Ishikawa (cell line): ENCODE measurements around the gene RPL15.

Experiments used
- CREB1 ChIP-seq: IDR thresholded peaks from 2 replicates; pipeline ENCODE4 v1.6.1; 2012; ENCODE audit warnings: low read depth
- EGR1 ChIP-seq: IDR thresholded peaks from 2 replicates; pipeline ENCODE4 v1.6.1; 2012
- TCF12 ChIP-seq: IDR thresholded peaks from 2 replicates; pipeline ENCODE4 v1.6.1; 2012; ENCODE audit warnings: low read depth
- YY1 ChIP-seq: IDR thresholded peaks from 2 replicates; pipeline ENCODE4 v1.6.1; 2012; ENCODE audit warnings: low read depth
- TF ChIP-seq, protein P1 (sequence below): IDR thresholded peaks from 2 replicates; pipeline ENCODE4 v1.6.1; 2012; ENCODE audit warnings: low read depth, mild to moderate bottlenecking
- TF ChIP-seq, protein P2 (sequence below): IDR thresholded peaks from 2 replicates; pipeline ENCODE4 v1.6.1; 2012

DNA sequence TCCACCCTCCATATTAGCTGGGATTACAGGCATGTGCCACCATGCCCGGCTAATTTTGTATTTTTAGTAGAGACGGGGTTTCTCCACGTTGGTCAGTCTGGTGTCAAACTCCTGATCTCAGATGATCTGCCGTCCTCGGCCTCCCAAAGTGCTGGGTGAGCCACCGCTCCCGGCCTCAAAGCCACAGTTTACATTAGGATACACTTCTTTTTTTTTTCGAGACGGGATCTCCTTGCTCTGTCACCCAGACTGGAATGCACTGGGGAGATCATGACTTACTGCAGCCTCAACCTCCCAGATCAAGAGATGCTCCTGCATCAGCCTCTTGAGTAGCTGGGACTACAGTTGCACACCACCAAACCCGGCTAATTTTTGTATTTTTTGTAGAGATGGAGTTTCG, 25.6 kb downstream of the RPL15 start:
- TF ChIP-seq CREB1 (no peak), TCF12 (no peak), YY1 (no peak), EGR1 (no peak)
- TF ChIP-seq, protein P1, sequence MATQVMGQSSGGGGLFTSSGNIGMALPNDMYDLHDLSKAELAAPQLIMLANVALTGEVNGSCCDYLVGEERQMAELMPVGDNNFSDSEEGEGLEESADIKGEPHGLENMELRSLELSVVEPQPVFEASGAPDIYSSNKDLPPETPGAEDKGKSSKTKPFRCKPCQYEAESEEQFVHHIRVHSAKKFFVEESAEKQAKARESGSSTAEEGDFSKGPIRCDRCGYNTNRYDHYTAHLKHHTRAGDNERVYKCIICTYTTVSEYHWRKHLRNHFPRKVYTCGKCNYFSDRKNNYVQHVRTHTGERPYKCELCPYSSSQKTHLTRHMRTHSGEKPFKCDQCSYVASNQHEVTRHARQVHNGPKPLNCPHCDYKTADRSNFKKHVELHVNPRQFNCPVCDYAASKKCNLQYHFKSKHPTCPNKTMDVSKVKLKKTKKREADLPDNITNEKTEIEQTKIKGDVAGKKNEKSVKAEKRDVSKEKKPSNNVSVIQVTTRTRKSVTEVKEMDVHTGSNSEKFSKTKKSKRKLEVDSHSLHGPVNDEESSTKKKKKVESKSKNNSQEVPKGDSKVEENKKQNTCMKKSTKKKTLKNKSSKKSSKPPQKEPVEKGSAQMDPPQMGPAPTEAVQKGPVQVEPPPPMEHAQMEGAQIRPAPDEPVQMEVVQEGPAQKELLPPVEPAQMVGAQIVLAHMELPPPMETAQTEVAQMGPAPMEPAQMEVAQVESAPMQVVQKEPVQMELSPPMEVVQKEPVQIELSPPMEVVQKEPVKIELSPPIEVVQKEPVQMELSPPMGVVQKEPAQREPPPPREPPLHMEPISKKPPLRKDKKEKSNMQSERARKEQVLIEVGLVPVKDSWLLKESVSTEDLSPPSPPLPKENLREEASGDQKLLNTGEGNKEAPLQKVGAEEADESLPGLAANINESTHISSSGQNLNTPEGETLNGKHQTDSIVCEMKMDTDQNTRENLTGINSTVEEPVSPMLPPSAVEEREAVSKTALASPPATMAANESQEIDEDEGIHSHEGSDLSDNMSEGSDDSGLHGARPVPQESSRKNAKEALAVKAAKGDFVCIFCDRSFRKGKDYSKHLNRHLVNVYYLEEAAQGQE = no peak
- TF ChIP-seq, protein P2, sequence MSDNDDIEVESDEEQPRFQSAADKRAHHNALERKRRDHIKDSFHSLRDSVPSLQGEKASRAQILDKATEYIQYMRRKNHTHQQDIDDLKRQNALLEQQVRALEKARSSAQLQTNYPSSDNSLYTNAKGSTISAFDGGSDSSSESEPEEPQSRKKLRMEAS = no peak
